Endothelial cell of umbilical vein (primary cell): Measurements from ENCODE around the gene ARHGAP15.

ENCODE experiments used
- CTCF ChIP-seq, 2 donors: IDR thresholded peaks; 1 replicate in 1 of 2; 2 replicates in 1 of 2; pipeline ENCODE4 v1.5.1; 2011; ENCODE audit warnings: low read length in 2 of 2, mild to moderate bottlenecking in 2 of 2, moderate library complexity in 2 of 2, control low read depth in 1 of 2, inconsistent platforms in 1 of 2, low read depth in 1 of 2; ENCODE audit not compliant: insufficient read depth in 1 of 2; ENCODE audit errors: extremely low read depth in 1 of 2
- EZH2 ChIP-seq: IDR thresholded peaks from 2 replicates; pipeline ENCODE4 v1.6.1; 2012; ENCODE audit warnings: borderline replicate concordance, low read depth, mild to moderate bottlenecking, moderate library complexity, low read length, inconsistent platforms; ENCODE audit not compliant: severe bottlenecking
- JUN ChIP-seq: IDR thresholded peaks from 2 replicates; pipeline ENCODE4 v1.6.1; 2011; ENCODE audit warnings: borderline replicate concordance, low read depth; ENCODE audit not compliant: insufficient read length, insufficient read depth
- MAX ChIP-seq: IDR thresholded peaks from 2 replicates; pipeline ENCODE4 v1.6.1; 2011; ENCODE audit not compliant: insufficient read depth, insufficient read length
- POLR2A ChIP-seq: IDR thresholded peaks from 2 replicates; pipeline ENCODE4 v1.6.1; 2012; ENCODE audit warnings: low read depth, mild to moderate bottlenecking, control low read depth, low read length
- POLR2AphosphoS5 ChIP-seq: IDR thresholded peaks from 2 replicates; pipeline ENCODE4 v1.6.1; 2012; ENCODE audit warnings: low read depth, mild to moderate bottlenecking, control low read depth, low read length, moderate library complexity; ENCODE audit not compliant: insufficient read depth

DNA sequence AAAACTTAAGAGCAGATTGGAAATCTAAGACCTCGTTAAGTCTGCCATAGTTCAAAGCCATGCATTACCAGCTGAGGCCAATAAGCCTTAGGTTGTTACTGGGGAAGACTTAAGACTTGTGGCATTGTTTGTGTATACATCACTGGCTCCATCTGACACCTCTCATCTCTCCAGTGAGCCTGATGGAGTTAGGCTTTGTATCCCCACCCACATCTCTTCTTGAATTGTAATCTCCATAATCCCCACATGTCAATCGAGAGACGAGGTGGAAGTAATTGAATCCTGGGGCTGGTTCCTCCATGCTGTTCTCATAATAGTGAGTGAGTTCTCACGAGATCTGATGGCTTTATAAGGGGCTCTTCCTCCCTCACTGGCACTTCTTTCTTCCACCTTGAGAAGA, 404.6 kb downstream of the ARHGAP15 start:
- TF ChIP-seq CTCF (IDR thresholded peaks at IDR 0.05; ENCODE audit: extremely low read depth in 1 of 2, insufficient read depth in 1 of 2, low read depth in 1 of 2, low read length in 2 of 2) (no peak), EZH2 (no peak), JUN (no peak), MAX (no peak), POLR2A (no peak), POLR2AphosphoS5 (no peak)
